Heart right ventricle (tissue), 16 donors: Measurements from ENCODE around the gene CAMK4. TPM values are rescaled to one million over a fixed set of nuclear protein-coding genes. Genes with fewer than 3 reads are reported as not detected.

ENCODE experiments used
- ATAC-seq, 8 donors: fragments of 200-7000 bp; cut with Tn5 transposase; one replicate each; pipeline ENCODE4 v1.9.1; 2020; ENCODE audit warnings: mild to moderate bottlenecking in 8 of 8, moderate library complexity in 8 of 8, moderate number of reproducible peaks in 1 of 8
- DNase-seq, 2 donors: peaks; one replicate each; pipeline ENCODE4 v3.0.0-alpha.2; 2020
- H3K27ac ChIP-seq, 10 donors: fragments of 200-600 bp; sonication (generic) in 2 of 10; one replicate each; pipeline versions ENCODE4 v1.5.0 to v1.8.0; 2020 to 2022; ENCODE audit warnings: mild to moderate bottlenecking in 3 of 10
- H3K27me3 ChIP-seq, 7 donors: fragments of 200-600 bp; one replicate each; pipeline ENCODE4 v1.8.0; 2021 to 2022; ENCODE audit warnings: mild to moderate bottlenecking in 2 of 7
- H3K36me3 ChIP-seq, 9 donors: fragments of 200-600 bp; sonication (generic) in 1 of 9; one replicate each; pipeline versions ENCODE4 v1.5.0 to v1.8.0; 2020 to 2022; ENCODE audit warnings: mild to moderate bottlenecking in 2 of 9
- H3K4me1 ChIP-seq, 9 donors: fragments of 200-600 bp; sonication (generic) in 1 of 9; one replicate each; pipeline versions ENCODE4 v1.5.0 to v1.8.0; 2020 to 2022; ENCODE audit warnings: mild to moderate bottlenecking in 4 of 9
- H3K4me3 ChIP-seq, 10 donors: fragments of 200-600 bp; sonication (generic) in 2 of 10; one replicate each; pipeline versions ENCODE4 v1.5.0 to v1.8.0; 2020 to 2022; ENCODE audit warnings: mild to moderate bottlenecking in 7 of 10, moderate library complexity in 2 of 10
- H3K9me3 ChIP-seq, 11 donors: fragments of 200-600 bp in 10 of 11; sonication (generic) in 2 of 11; one replicate each; pipeline versions ENCODE4 v1.5.0 to v1.8.0; 2013 to 2022; ENCODE audit warnings: mild to moderate bottlenecking in 2 of 11, control low read depth in 1 of 11, moderate library complexity in 1 of 11
- CTCF ChIP-seq, 9 donors: fragments of 200-600 bp; sonication (generic) in 2 of 9; IDR thresholded peaks; one replicate each; pipeline versions ENCODE4 v1.5.0 to v1.8.0; 2021 to 2022; ENCODE audit warnings: antibody characterized with exemption in 9 of 9, mild to moderate bottlenecking in 5 of 9, moderate library complexity in 1 of 9
- WGBS, 2 donors: extraction: QIAGEN DNeasy Blood & Tissue Kit; methylation state at CpG; one replicate each; pipeline ENCODE4 v1.1.7; 2013; ENCODE audit warnings: inconsistent platforms in 1 of 2; 5-methylcytosine and 5-hydroxymethylcytosine counted together
- intact Hi-C, 10 donors: fragments of 100-400 bp; cut with DNase I; formaldehyde crosslinking; loops; one replicate each; pipeline versions ENCODE4 v1.11.1 to v1.14.2; 2022
- polyA plus RNA-seq, 2 donors: library from polyadenylated mRNA; stranded (reverse); fragments of 200-250 nt; gene quantifications; one replicate each; pipeline ENCODE4 v1.2.3, GENCODE V29; 2013
- total RNA-seq, 10 donors: library from RNA; stranded (reverse); fragmentation: NEBNext Ultra II Directional in 3 of 10; extraction: Animal tissue kit (Norgen Biotek cat#: 25700) in 3 of 10; gene quantifications; one replicate each; pipeline versions ENCODE4 v1.2.1 to v1.2.4, GENCODE V29; 2021 to 2023
- donor health status: Arrhythmogenic right ventricular cardiomyopathy.
- donor health status: ischemic (EF 13 %, LVEDD 7.1; RV severe dilation, severe dysfunction).
- donor health status: healthy with polysubstance abuse.
- donor health status: DM: no; HTN: yes; CAD: no.
- donor health status: DM: no; HTN: no; CAD: no.
- donor health status: ischemic (EF 25% LVEDD 6.9; RV normal size, moderate dysfunction).
- donor health status: ischemic (EF 25% LVEDD 5.7; RV mildly dilated, moderate dysfunction).
- donor health status: healthy.
- donor health status: DM: yes; HTN: yes; CAD: no.
- donor health status: Ischemic cardiomyopathy.
- donor health status: ischemic (EF 35%, LVEDD 5.7; RV mildly dilated, moderate dysfunction).
- donor health status: nonischemic (EF 11% LVEDD 7.7; RV severe dilation, severe dysfunction).
- donor health status: DM: yes; HTN: yes; CAD: no.
- donor health status: PGD.
- donor health status: ischemic (EF 29% LVEDD 5.4; RV normal size, mild dysfunction).
- donor health status: nonischemic (EF 23%, LVEDD 6.1; RV moderate dilation, normal function).

Gene CAMK4
- total and polyA plus RNA-seq, 12 donors, result 0.02 to 2.0 (median 0.34) TPM; not detected in 1

- peaks cover 0 to 8% (median 0%) of the 10 kb centered on the region in 7 donors for H3K27me3 ChIP-seq
- H3K4me1 ChIP-seq, result no peaks in the 10 kb centered on the region
- intact Hi-C loops, result no loop called here
- ATAC-seq (no peak), DNase-seq (no peak)
- no peak overlapping the region for H3K27ac ChIP-seq
- no peak overlapping the region for H3K4me3 ChIP-seq
- no peaks in the 10 kb centered on the region for H3K36me3 ChIP-seq
- TF ChIP-seq CTCF (IDR thresholded peaks at IDR 0.05), result no peak
- 84 to 92% methylated on average over 1 of the region's 1 CpG for WGBS, 2 donors
- no peaks in the 10 kb centered on the region for H3K9me3 ChIP-seq
Measured at GRCh38 chr5:111243318-111243717, 19.1 kb downstream of the CAMK4 start.

GRCh38 chr5:111245654-111246053 lies 21.5 kb downstream of the CAMK4 start:
- no peak overlapping the region for H3K4me3 ChIP-seq
- no peaks in the 10 kb centered on the region for H3K9me3 ChIP-seq
- intact Hi-C loops, result no loop called here
- TF ChIP-seq CTCF (IDR thresholded peaks at IDR 0.05), result no peak
- no peaks in the 10 kb centered on the region for H3K36me3 ChIP-seq
- DNase-seq, result no peak
- ATAC-seq, result no peak
- peaks cover 0 to 8% (median 0%) of the 10 kb centered on the region in 7 donors for H3K27me3 ChIP-seq
- no peaks in the 10 kb centered on the region for H3K4me1 ChIP-seq
- H3K27ac ChIP-seq, result no peak overlapping the region
- 90 to 91% methylated on average over 2 of the region's 2 CpGs for WGBS, 2 donors

GRCh38 chr5:111246459-111246858 lies 22.3 kb downstream of the CAMK4 start:
- no peak for DNase-seq
- Histone ChIP-seq H3K4me3 (no peak overlapping the region), H3K4me1 (no peaks in the 10 kb centered on the region), H3K27me3 (peaks cover 0 to 8% (median 0%) of the 10 kb centered on the region in 7 donors), H3K27ac (no peak overlapping the region), H3K36me3 (no peaks in the 10 kb centered on the region), H3K9me3 (no peaks in the 10 kb centered on the region)
- WGBS, 2 donors, result 90 to 96% methylated on average over 1 of the region's 1 CpG
- intact Hi-C loops, result no loop called here
- no peak for TF ChIP-seq CTCF (IDR thresholded peaks at IDR 0.05)
- no peak for ATAC-seq

GRCh38 chr5:111248571-111248970 lies 24.4 kb downstream of the CAMK4 start:
- Histone ChIP-seq H3K9me3 (no peaks in the 10 kb centered on the region), H3K4me1 (no peaks in the 10 kb centered on the region), H3K27me3 (peaks cover 0 to 3% (median 0%) of the 10 kb centered on the region in 7 donors), H3K4me3 (no peak overlapping the region), H3K36me3 (no peaks in the 10 kb centered on the region), H3K27ac (no peak overlapping the region)
- TF ChIP-seq CTCF (IDR thresholded peaks at IDR 0.05), result no peak
- ATAC-seq (no peak), DNase-seq (no peak)
- intact Hi-C loops, result no loop called here
- 74 to 81% methylated on average over 3 of the region's 3 CpGs for WGBS, 2 donors
